Measurements from ENCODE around the gene RPA3. TPM values are rescaled to one million over a fixed set of nuclear protein-coding genes. Genes with fewer than 3 reads are reported as not detected.

Gene RPA3
- total and polyA plus RNA-seq, 9 of the 15 experiments (the other 6 are each of a cell fraction or from before 2014, with no cell fraction given), result 68.5 to 265 (median 125) TPM

- no peaks in the 10 kb centered on the region for H3K9me1 ChIP-seq (ENCODE audit: control insufficient read depth, insufficient read depth, low read length)
- H3K4me3 ChIP-seq, result no peak overlapping the region
- no peaks in the 10 kb centered on the region for H3K27me3 ChIP-seq (ENCODE audit: control insufficient read depth in 2 of 2, insufficient read depth in 2 of 2, low read length in 2 of 2)
- WGBS (ENCODE audit: insufficient coverage, low coverage, missing lambda C conversion rate), result 100% methylated on average over 1 of the region's 1 CpG
- POLR2A ChIA-PET, result interaction anchor here (1.0 kb wide), 1 partner anchor 16 kb away, joined by 3 read pairs; no protein-coding TSS in a partner anchor
- intact Hi-C loops (cut with micrococcal nuclease) (no loop called here), in situ Hi-C loops (cut with MboI) (no loop called here)
- no peaks in the 10 kb centered on the region for H3K36me3 ChIP-seq (ENCODE audit: control insufficient read depth, insufficient read depth, low read length)
- no peaks in the 10 kb centered on the region for H3K79me2 ChIP-seq (ENCODE audit: control insufficient read depth, insufficient read depth, low read length)
- no peak overlapping the region for H3K9ac ChIP-seq (ENCODE audit: insufficient read depth in 1 of 2, low read depth in 2 of 2, low read length in 2 of 2)
- no peak overlapping the region for H3K4me2 ChIP-seq (ENCODE audit: insufficient read depth, low read length)
- no peak overlapping the region for H2AFZ ChIP-seq (ENCODE audit: low read depth, low read length)
- no peak overlapping the region for H3K27ac ChIP-seq (ENCODE audit: extremely low read depth, low read depth, low read length)
- TF ChIP-seq ARNT (IDR thresholded peaks at IDR 0.05), result no peak
- TF ChIP-seq HCFC1 (IDR thresholded peaks at IDR 0.05; ENCODE audit: low read depth, low read length), result no peak
- no peak for TF ChIP-seq JUNB (CRISPR knock-in tag; conservative IDR thresholded peaks at IDR 0.05)
- TF ChIP-seq TCF7L2 (IDR thresholded peaks at IDR 0.05; ENCODE audit: low read depth, low read length), result no peak
- no peak for TF ChIP-seq SNIP1 (IDR thresholded peaks at IDR 0.05; ENCODE audit: low read depth)
- TF ChIP-seq ARID3B (CRISPR knock-in tag; IDR thresholded peaks at IDR 0.05; ENCODE audit: borderline replicate concordance), result no peak
- TF ChIP-seq RREB1 (CRISPR knock-in tag; IDR thresholded peaks at IDR 0.05), result no peak
- TF ChIP-seq ZNF41 (CRISPR knock-in tag; conservative IDR thresholded peaks at IDR 0.05), result no peak
- TF ChIP-seq MBD1 (CRISPR knock-in tag; IDR thresholded peaks at IDR 0.05), result no peak
- TF ChIP-seq KAT7 (CRISPR knock-in tag; IDR thresholded peaks at IDR 0.05; ENCODE audit: borderline replicate concordance), result no peak
- no peak for TF ChIP-seq BRD4 (IDR thresholded peaks at IDR 0.05)
- peaks cover 0 to 5% of the 10 kb centered on the region in 2 experiments; a peak in 3 of 5 replicates for H3K4me1 ChIP-seq (replicated peaks in 1 of 2; ENCODE audit: control insufficient read depth in 2 of 2, insufficient read depth in 2 of 2, low read length in 2 of 2)
- FAIRE-seq, result no peak
- DNase-seq (ENCODE audit: extremely low read depth in 1 of 4, low spot score in 3 of 4), result no peak
- no peaks in the 10 kb centered on the region for H3K9me3 ChIP-seq (replicated peaks; ENCODE audit: control insufficient read depth, insufficient read depth, low read depth, low read length)
- no TSS peak for BruUV-seq (replicated peaks)
- CTCF ChIA-PET (ENCODE audit: low intra/inter-chr PET ratio), result no interaction called here
- no peaks in the 10 kb centered on the region for H4K20me1 ChIP-seq (replicated peaks; ENCODE audit: control insufficient read depth, insufficient read depth, low read length)
- no peak for ATAC-seq
These were observed 53.4 kb downstream of the RPA3 start for GRCh38 chr7:7665031-7665430.
